Hindlimb muscle (tissue), 1 donor: ENCODE results near the gene STK32C. TPM values are rescaled to one million over a fixed set of nuclear protein-coding genes. Genes with fewer than 3 reads are reported as not detected.
"Not testable (repeated sequence)": the region's sequence is repeated elsewhere in the genome, so short reads cannot be mapped to it uniquely, and the experiment has no call there.

Source experiments
- DNase-seq: peaks from one replicate; pipeline ENCODE4 v3.0.0-alpha.2; 2013
- polyA plus RNA-seq: library from polyadenylated mRNA; unstranded; fragments of 120-200 nt; gene quantifications from one replicate; pipeline ENCODE4 v1.2.1, GENCODE V29; 2013; ENCODE audit not compliant: insufficient read length

The STK32C gene
- polyA plus RNA-seq, 1 donor = 12.2 TPM

DNA sequence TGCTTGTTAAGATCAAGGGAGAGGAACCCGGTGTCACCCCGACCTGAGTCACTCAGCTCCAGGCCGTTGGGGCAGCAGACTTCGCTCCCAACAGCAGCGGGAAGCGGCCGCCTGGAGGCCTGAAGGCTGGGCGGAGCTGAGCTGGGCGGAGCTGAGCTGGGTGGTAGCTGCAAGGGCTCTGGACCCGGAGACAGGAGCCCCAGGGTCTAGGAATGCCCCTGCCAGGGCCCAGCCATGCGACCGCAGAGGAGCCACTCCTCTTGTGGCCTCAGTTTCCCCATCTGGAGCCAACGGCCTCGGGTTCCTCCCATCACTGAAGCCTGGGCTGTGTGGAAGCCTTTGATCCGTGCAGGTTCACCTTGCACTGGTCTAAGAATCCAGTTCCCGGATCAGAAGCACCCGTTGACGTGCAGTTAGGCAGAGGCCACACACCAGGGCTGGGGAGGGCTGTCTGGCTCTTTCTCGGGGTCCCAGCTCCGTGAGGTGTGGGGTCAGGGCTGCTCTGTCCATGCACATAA, 142.9 kb downstream of the STK32C start:
- no peak for DNase-seq

DNA sequence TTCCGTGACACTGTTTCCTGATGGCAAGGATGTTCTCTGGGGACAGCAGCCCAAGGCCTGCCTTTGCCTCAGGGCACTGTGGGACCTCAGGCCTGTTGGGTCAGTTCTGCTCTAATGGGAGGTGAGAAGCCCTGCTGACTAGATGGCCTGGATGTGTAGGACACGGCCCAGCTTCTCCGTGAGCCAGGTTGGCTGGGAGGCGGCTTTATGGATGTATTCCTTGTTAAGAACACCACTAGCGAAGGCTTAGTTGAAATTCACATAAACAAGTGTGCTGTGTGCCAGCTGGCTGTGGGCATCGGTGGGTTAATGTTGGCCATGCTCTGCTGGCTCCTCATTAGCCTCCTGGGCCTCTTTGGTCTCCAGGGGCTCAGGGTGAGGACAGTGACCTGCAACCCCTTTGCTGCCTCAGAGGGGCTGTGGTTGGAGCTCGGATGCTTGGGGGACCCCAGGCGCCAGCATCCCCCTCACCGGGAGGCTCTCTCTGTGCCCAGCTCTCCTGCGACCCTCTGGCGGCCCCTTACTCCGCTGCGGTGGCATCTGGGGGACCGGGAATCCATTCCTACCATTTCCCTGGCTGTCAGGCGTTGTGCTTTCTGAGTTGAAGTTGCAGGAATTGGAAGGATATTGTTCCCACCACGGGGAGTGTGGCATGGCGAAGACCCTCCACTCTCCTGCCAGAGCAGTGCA, 143.8 kb downstream of the STK32C start:
- DNase-seq = no peak

DNA sequence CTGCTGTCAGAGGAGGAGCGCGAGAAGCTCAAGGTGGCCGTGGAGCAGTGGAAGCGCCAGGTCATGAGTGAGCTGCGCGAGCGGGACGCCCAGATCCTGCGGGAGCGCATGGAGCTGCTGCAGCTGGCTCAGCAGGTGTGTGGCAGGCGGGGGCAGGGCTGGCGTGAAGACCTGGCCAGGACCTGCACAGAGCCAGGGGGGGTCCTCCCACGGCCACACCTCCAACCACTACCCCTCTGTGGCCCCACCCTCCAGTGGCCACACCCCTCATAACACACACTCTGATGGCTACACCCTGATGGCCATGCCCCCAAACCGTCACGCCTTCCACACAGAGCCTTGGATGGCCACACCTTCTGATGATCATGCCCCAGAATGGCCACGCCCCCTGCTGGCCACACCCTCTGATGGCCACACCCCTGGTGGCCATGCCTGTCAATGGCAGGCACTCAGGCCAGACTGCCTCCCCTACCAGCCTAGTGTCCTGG, 144.4 kb downstream of the STK32C start:
- no peak for DNase-seq

DNA sequence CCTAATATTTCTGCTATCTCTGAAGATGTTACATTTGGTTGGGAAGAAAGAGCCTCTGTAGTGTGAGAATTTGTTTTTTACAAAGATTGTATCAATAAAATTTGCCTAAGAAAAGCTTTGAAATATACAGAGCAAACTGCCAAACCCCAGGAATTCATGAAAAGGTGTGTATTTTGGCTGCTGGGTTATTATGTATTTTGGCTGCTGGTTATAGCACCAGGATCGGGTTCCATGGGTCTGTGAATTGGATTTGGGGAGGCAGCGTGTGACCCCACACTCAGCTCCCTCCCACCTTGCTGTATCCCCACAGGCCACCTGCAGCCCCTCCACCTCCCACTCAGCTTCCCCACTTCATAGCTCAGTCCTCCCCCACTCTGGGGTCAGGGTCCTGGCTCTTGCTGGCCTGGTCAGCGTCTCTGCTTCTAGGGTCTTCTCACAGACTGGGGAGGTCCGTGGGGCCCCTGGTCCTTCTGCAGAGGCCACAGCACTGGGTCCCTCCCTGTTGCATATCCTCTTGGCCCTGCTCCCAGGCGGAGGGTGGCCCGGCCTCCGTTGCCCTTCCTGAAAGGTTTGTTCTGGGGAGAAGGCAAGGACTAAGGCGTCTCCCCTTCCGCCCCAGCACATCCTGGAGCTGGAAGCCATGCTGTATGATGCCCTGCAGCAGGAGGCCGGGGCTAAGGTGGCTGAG, 145.0 kb downstream of the STK32C start:
- DNase-seq = no peak

DNA sequence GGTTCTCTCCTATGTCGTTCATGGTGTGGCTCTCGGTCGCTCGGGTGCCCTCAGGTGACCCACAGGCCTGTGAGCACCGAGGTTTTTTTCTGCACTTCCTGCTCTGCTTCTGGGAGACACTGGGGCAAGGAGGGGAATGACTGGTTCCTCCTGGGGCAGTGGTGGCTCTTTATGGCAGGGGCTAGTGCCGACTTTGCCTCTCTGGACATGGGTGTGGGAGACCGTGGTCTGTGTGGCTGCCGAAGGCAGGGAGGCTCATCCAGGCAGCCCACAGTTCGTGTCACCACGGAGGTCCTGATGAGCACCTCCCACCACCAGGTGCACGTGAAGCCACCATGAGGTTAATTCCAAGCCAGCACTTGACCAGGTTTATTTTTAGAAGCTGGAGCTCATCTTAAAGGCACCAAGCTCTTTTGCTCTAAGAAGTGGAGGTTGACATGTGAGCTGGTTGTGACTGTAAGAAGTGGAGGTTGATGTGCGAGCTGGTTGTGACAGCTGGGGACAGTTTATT, 145.7 kb downstream of the STK32C start:
- no peak for DNase-seq

DNA sequence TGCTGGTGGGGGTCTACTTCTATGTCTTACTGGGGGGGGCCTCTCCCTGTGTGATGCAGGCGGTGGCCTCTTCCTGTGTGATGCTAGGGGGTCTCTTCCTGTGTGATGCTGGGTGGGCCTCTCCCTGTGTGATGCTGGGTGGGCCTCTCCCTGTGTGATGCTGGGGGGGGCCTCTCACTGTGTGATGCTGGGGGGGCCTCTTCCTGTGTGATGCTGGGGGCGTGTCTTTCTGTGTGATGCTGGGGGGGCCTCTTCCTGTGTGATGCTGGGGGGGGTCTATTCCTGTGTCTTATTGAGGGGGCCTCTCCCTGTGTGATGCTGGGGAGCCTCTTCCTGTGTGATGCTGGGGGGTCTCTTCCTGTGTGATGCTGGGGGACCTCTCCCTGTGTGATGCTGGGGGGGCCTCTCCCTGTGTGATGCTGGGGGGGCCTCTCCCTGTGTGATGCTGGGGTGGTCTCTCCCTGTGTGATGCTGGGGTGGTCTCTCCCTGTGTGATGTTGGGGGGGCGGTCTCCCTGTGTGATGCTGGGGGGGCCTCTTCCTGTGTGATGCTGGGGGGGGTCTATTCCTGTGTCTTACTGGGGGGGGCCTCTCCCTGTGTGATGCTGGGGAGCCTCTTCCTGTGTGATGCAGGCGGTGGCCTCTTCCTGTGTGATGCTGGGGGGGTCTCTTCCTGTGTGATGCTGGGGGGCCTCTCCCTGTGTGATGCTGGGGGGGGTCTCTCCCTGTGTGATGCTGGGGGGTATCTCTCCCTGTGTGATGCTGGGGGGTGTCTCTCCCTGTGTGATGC, 146.7 kb downstream of the STK32C start:
- not testable (repeated sequence) for DNase-seq

DNA sequence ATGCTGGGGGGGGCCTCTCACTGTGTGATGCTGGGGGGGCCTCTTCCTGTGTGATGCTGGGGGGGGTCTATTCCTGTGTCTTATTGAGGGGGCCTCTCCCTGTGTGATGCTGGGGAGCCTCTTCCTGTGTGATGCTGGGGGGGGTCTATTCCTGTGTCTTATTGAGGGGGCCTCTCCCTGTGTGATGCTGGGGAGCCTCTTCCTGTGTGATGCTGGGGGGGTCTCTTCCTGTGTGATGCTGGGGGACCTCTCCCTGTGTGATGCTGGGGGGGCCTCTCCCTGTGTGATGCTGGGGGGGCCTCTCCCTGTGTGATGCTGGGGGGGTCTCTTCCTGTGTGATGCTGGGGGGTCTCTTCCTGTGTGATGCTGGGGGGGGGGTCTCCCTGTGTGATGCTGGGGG, 147.5 kb downstream of the STK32C start:
- DNase-seq = not testable (repeated sequence)

DNA sequence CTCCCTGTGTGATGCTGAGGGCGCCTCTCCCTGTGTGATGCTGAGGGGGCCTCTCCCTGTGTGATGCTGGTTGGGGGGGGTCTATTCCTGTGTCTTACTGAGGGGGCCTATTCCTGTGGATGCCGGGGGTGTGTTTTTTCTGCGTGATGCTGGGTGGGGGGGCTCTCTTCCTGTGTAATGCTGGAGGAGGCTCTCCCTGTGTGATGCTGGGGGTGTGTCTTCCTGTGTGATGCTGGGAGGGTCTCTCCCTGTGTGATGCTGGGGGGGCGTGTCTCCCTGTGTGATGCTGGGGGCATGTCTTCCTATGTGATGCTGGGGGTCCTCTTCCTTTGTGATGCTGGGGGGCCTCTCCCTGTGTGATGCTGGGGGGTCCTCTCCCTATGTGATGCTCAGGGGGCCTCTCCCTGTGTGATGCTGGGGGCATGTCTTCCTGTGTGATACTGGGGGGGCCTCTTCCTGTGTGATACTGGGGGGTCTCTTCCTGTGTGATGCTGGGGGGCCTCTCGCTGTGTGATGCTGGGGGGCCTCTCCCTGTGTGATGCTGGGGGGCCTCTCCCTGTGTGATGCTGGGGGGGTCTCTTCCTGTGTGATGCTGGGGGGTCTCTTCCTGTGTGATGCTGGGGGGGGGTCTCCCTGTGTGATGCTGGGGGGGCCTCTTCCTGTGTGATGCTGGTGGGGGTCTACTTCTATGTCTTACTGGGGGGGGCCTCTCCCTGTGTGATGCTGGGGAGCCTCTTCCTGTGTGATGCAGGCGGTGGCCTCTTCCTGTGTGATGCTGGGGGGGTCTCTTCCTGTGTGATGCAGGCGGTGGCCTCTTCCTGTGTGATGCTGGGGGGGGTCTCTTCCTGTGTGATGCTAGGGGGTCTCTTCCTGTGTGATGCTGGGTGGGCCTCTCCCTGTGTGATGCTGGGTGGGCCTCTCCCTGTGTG, 148.2 kb downstream of the STK32C start:
- DNase-seq = not testable (repeated sequence)

DNA sequence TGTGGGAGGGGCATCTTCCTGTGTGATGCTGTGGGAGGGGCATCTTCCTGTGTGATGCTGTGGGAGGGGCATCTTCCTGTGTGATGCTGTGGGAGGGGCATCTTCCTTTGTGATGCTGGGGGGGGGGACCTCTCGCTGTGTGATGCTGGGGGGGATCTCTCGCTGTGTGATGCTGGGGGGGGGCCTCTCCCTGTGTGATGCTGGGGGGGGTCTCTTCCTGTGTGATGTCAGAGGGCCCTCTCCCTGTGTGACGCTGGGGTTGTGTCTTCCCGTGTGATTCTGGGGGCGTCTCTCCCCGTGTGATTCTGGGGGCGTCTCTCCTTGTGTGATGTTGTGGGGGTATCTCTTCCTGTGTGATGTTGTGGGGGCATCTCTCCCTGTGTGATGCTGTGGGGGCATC, 148.9 kb downstream of the STK32C start:
- DNase-seq = no peak

DNA sequence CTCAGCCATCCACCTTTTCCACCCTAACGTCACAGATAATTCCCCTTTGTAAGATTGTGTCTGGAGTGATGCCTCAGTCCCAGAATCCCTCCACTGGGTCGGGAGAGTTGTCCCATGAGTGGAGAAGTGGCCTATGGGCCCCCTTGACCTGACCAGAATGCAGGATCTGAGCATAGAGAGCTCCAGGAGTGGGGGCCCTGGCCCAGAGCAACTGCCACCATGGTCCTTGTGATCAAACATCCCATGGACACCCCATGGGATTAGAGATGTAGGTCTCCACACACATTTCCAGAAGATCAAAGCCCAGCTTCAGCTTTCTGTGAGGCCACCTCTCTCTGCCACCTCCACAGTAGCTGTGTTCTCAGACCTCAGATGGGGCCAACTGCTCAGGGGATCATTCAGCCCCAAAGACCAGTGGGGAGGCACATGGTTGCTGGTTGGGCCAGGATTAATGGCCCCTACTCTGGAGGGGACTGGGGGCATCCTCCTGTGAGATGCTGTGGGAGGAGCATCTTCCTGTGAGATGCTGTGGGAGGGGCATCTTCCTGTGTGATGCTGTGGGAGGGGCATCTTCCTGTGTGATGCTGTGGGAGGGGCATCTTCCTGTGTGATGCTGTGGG, 149.5 kb downstream of the STK32C start:
- no peak for DNase-seq

Other genes with a start within 250 kb of the STK32C start
- gene JAKMIP3, start 242.0 kb downstream of the STK32C start, polyA plus RNA-seq = 0.80 TPM
- gene DPYSL4, start 121.0 kb downstream of the STK32C start, polyA plus RNA-seq = 5.0 TPM
- gene LRRC27, start 24.2 kb upstream of the STK32C start, polyA plus RNA-seq = 7.7 TPM
- 19.9 TPM for gene PWWP2B, start 89.2 kb upstream of the STK32C start, polyA plus RNA-seq
- gene INPP5A, start 229.8 kb upstream of the STK32C start, polyA plus RNA-seq = 57.4 TPM